Islet precursor cell (in vitro differentiated cells): ENCODE measurements around the gene CFAP161.

Experiments
- DNase-seq: peaks from one replicate; pipeline ENCODE4 v3.0.0-alpha.2; 2018

CFAP161 gene

DNA sequence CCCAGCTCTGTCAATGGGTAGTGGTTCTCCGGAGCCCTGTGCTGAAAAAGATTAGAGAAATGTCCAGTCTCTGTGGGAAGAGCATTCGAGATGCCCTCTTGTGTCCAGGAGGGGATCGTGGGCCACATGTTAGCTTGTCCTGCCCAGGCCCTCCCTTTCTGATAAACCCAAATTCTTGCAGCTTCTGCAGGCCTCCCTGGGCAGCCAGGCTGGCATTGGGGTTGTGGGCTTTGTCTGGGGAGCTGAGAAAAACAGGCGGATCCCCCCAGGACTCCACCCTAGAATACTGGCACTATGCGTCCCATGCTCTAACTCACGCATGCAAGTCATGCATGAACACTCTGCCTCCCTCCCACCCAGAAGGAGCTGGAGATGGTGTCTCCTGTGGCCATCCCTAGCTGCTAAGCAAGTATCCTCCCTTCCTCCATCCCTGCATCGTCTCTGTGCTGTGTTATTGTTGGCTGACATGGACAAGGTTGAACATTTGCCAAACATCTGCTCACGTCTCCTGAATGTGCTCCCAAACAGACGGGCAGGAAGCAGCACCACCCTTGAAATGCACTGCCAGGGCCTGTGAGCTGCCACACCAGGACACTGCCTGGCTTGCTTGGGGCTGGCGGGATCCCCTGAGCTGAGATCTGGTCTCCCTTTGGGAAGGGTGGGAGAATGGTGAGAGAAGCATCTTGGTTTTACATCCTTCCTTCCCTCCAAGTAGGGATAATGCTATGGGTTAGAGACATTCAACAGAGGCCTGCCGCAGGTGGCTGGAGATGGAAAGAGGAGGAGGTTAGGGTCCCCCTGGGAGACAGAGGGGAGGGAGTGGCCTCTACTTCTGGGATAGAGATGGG, 26.5 kb downstream of the CFAP161 start:
- DNase-seq: no peak

DNA sequence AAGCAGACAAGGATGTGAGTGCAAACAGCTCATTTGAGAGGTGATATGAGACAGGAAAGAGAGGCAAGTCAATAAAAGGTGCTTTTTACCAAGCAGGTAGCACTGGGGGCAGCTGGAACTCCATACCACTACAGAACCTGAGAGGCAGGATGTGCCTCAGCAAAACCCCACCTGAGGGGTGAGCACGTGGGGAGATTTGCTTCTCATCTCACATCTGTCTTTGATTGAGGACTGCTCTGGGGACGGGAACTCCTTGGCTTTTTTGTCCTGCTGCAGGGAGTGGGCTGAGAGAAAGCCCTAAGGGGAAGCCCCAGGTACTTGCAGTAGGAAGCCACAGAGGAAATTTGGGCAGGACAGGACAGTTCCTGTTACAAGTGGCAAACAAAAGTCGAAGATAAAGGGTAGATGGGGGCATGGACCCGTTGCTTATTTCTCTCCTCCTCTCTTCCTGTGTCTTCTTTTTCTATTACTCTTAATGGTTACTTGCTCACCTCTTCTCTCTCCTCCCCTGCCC, 27.1 kb downstream of the CFAP161 start:
- no peak for DNase-seq

DNA sequence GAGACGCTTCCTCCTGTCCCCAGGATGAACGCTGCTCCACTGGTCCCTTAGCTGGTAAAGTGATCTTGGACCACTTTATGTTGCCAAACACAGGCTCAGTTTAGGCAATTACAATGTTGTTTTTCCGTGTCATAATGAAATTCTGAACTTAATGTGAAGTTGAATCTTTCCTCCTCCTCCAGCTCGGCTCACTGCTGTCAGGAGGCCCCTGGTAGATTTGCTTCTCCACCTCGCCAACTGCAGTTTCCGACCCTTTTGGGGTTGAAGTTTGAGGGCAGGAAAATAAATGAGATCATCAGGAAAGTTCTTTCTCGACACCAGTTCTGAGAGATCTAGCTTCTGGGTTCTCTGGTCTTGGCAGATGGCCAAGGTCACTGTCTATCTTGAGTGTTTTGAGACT, 27.8 kb downstream of the CFAP161 start:
- DNase-seq: no peak

DNA sequence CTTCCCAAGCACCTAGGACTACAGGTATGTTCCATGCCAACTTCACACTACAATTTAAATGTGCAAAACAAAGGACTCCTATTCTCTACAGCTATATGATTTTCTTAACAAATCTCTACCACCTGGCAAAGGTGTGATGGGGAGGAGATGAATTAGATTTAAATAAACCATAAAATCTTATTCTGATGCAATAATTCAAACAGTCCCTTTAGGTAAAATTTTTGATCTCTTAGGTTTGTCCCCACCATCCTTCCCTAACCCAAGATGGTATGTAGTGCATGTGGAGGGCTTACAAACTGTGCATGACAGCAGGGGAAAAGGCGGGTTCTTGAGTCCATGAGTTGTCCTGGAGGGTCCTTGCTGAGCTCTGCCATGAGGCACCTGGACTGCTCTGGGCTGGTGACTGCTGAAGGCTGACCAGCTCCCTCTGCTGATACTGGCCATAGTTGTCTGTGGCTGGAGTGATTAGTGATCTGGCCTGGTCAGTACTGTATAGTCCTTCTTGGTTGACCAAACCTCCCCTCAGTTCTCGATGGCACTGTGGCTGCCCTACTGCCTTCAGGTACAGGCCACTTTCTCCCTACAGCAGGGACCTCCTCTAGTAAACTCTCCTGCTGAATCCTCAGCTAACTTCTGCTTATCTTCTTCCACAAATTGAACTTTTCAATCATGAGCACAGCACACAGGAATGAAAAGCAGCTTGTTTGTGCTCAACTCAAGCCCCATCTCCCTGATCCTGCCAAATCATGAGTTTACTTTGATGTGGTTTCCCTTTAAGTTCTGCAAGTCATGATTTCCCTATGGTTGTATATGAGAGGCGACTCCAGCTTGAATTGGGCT, 30.1 kb downstream of the CFAP161 start:
- no peak for DNase-seq

DNA sequence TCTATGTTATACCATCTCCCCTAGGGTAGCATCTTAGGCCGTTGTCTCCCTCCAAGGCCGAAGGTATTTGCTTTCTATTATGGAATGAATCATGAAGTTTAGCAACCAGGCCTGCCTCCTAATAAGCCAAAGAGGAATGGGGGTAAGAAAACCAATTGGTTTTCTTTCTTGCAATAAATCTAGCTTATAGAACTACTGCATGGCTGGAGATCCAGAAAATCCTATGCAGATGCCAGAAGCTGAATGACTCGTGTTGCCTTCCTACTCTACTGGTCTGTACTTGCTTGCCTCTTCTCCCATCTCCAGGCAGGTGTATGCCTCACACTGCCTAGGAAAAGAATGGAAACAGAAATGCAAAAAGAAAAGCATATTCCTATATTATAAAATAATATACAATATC, 31.5 kb downstream of the CFAP161 start:
- DNase-seq: no peak

DNA sequence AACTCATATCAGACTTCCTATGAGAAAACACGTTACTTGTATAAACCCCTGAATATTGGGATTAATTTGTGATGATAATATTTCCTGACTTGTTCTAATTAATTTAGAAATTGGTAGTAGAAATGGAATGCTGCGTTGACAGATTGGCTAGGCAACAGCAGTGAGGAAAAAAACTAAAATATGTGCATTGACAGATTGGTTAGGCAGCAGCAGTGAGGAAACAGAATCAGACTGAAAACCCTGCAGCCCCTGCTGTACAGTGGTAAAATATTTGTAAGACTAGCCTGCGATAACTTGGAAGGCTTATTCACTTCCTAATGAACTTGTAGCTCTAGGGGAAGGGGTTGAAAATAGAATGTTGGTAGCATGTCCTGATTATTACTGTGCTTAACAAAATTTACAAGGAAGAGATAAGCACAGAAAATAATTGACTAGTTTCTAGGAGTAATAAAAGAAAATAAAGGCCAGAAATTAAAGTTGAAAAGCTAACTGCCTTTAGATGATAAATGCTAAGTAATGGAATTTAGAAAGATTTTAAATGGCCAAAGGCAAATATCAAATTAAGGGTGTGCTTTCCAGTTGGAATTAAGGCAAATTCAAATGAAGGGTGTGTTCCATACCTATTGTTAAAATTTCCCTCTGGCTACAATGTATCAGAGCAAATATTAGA, 32.7 kb downstream of the CFAP161 start:
- DNase-seq: no peak

DNA sequence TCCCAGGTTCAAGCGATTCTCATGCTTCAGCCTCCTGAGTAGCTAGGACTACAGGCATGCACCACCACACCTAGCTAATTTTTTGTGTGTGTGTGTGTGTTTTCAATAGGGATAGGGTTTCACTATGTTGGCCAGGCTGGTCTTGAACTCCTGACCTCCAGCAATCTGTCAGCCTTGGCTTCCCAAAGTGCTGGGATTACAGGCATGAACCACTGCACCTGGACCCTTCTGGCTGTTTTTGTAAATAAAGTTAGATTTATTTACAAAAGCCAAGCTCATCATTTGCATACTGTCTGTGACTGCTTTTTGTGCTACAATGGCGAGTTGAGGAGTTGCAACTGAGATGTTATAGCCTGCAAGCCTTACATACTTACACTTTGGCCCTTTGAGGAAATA, 34.1 kb downstream of the CFAP161 start:
- DNase-seq: no peak

DNA sequence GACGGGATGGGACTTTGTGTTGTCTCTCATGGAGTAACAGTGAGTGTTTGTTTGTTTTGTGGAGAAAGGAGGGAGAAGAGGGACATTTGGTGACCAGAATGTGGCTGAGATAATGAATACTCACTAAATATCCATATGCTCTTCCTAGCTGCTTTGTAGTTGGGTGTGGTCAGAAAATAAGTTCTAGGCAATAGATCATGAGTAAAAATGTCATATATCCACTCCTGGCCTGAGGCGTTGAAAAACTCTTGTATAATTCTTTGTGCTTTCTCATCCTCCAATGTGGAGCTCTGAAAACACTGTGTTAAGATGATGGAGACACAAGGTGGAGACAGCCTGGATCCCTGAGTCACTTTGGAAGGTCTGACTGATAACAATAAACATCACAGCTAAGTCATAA, 34.6 kb downstream of the CFAP161 start:
- DNase-seq: no peak

DNA sequence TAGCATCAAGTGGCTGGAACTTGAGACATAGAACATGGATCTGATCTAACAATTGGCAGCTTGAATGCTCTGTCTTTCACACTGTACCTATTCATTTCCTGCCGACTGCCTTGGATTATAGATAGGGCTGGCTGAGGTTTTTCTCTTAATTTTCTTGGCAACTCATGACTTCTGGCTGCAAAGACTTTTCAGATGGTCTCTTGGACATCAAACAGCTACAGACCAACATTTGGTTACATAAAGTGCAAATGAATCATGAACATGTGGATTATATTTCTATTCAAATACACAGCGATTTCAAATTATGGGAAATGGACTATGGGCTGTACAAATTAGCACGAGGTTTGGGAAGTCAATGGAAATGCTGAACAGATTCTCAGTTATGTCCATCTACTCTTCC, 36.4 kb downstream of the CFAP161 start:
- DNase-seq: no peak

DNA sequence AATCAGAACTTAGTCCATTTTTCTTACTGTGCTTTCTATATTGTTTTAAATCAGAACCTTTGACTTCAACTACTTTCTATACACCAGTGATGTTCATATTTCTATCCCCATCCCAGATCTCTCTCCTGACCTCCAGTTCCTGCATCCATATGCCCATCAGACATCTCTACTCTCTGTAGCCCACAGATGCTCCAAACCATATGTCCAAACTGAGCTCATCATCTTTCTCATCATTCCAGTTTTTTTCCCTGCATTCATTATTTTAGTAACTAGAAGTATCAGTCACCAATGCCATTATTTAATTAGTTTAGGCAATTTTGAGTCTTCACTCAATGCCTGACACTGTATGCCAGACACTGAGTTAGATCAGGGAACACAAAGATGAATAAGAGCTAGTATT, 37.2 kb downstream of the CFAP161 start:
- DNase-seq: no peak

DNA sequence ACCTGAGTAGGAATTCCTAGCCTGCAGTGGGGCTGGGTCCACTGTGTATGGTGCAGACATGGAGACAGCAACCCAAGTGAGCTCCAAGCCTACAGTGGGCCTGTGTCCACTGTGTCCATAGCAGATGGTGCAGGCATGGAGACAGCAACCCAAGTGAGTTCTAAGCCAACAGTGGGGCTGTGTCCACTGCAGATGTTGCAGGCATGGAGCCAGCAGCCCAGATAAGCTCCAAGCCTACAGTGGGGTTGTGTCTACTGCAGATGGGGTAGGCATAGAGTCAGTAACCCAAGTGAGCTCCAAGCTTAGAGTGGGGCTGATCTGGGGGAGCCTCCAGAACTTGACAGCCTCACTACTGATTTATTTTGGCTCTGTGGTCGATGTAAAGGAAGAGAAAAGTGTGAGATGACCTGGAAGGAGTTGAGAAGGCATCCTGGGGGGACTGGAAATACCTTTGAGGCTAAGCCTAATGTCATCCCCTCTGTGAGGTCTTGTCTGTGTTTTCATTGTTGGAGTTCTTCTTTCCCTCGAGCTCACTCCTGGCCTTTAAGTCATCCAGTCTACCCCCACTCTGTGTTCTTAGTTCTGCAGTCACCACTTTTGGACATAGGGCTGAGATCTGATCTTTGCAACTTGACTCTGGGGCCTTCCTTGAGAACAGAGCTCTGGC, 40.2 kb downstream of the CFAP161 start:
- no peak for DNase-seq

DNA sequence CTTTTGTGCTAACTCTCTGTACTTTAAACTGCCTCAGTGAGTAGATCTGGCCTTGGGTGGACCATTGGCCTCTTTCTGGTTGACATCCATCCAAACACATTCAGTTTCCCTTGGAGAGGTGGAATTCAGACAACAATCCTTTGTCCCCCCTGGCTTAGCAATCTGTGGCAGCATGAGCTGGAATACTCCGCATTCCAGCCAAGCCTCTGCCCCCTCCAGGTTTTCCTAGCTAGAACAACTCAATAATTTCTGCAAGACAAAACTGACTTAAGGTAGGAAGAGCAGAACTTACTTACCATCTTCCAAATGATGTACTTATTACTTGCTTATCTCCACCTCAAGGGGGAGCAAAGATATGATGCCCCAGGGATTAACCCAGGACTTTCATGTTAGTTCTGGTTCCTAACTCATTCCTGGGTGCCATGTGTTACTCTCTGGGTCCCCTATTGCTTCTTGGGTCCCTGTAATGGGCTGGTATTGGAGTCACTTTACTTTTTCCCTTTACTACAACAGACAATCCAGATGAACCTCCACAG, 40.8 kb downstream of the CFAP161 start:
- peak; percentile 63 for DNase-seq

DNA sequence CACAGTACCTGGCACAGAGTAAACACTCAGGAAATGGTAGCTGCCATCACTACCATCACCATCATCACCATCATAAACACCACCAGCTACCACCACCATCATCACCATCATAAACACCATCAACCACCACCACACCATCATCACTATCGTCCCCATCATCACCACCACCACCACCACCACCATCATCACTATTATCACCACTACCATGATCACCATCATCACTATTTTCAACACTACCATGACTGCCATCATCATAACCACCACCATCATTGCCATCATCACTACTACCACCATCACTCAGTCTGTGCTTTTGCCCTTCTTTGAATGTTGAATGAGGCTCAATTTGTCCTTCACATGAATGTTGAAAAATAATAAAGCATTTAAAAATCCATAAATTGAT, 41.4 kb downstream of the CFAP161 start:
- DNase-seq: no peak

DNA sequence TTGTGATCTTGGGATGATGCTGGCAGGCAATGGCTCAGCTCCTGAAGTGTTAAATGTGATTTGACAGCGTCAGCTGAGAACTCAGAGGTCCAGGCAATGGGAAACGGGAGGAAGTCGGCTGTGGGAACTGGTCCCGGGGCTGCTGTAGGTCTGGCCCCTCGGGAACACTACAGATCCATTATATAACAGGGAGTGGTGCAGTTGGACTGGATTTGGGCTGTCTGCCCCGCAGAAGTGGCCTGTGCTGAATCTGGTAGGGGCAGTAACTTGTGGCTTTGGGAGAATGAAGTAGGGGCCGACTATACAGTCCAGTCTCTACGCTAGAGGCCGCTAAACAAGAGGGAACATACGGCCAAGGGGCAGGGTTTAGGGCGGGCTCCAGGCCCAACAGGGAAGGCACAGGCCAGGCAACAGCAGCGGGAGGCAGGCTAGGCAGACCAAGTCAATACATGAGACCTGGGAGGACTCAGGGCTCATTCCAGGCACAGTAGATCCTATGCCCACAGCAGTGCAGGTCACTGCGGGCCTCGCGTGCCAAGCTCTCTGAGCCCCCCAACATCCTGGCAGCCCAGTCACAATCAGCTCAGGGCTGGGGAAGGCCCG, 42.3 kb downstream of the CFAP161 start:
- DNase-seq: no peak

DNA sequence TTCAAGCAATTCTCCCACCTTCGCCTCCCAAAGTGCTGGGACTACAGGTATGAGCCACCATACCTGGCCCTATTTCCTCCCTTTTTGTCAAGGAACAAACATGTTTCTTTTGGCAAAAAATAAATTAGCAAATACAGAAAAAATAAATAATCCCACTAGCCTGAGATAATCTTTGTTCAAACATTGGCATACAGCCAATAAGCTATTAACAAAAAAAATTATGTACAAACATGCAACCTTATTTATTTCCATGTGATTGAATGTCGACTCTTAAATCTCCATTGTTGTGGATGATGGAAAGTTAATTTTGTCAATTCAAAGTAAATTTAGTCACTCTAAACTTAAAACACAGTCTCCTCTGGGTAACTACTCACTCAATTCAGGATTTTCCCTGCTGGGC, 44.3 kb downstream of the CFAP161 start:
- no peak for DNase-seq

DNA sequence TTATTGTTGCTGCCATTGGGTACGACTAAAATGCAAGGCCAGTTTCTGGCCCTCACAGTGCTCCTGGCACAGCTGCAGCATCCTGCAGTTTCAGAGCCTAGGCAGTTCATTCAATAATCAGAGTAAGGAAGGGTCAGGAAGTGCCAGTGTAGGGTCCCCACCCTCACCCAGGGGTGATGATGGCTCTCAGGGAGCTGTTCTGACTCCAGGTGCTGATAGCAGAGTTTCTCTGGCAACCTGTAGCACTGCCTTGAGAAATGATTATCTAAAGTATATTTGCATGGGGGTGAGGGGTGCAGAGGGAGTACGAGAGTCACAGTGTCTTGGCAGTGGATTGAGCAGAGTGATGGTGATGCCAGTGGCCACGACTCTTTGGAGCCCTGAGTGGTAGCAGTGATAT, 47.1 kb downstream of the CFAP161 start:
- DNase-seq: no peak

DNA sequence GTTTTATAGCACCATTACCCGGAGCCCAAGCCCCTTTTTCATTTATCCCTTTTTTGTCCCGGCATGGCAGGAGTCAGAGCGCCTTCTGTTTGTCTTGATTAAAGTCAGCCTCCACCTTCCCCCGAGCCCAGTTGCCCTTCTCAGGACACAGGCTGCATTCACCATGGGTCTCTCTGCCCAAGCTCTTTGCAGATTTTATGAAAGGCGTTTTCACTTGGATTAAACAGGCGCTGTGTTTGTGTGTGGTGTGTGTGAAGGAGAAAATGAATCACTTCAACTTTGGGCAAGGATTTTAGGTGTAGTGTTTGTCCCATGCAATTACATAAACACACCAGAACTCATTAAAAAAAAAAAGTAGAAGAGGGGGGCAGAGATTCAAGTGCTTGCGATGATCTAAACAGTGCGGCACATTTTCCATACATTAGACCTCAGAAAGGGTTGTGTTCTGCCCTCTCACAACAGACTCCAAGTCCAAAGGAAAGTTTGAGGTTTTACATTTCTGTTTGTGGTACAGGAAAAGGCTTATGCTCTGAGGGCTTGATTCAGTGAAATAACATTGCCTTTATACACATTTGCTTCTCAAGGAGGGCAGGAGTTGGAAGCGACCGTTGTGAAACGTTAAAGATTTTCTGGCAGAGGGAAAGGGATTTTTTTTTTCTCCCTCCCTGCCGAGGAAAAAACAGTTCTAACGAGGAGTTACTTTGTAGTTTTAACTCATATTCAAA, 48.1 kb downstream of the CFAP161 start:
- DNase-seq: no peak

DNA sequence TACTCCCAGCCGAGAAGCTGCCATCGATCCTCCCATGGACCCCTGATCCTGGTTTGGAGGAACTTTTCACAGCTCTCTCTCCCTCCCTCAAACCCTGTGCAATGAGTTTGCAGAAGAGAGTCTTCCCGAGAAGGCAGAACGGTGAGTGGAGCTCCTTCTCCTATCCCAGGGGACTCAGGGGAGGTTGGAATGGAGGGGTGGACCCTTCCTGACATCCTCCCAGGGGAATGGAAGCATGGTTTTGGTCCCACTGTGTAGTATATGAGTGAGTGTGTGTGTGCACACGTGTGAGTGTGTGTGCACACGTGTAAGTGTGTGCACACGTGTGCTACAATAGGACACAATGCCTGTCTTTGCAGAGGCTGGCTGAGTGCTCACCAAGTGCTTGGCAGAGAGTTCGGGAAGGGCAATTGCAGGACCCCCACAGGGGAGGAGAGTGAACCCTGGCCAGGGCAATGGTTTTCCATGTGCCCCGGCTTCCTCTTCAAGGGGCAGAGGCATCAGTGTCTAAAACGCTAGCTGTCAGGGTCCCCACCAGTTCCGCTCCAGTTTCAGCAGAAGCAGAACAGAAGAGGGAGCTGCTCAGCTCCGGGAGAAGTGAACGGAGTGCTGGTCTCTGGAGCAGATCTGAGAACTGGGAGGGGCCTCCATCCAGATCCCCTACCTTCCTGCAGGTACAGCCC, 48.8 kb downstream of the CFAP161 start:
- DNase-seq: no peak

DNA sequence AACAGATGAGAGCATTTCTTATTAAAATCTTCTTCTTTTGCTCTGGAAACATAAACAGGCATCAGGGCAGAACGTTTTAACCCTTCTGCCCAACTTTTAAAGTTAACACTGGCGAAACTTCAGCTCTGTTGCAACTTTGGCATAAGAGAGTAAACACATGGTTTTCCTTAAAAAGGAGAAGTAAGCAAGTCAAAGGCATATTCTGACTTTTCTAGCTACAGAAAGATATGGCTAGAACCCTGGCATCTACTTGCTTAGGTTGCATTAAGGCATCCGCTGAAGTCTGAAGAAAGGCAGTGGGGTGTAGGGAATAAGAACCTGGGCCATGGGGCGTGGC, 49.3 kb downstream of the CFAP161 start:
- no peak for DNase-seq

DNA sequence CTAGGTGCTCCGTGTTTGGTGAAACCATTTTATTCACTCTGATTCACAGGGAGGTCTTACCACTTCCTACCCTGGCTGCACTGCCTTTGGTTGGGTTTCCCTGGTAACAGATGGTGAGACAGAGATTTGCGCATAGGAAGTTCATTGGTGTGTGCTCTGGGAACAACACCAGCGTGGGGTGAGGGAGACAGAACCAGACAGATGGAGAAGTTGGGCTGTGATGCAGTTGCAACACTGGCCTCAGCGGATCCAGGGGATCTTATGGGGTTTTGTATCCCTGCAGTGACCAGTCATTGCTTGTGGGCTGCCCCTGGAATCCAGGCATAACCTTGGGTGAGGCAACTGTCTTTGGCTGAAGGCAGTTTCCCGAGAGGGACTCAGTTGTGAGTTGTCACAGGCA, 50.1 kb downstream of the CFAP161 start:
- DNase-seq: no peak
